ENCODE data around the gene TRNT1.
A peak's percentile ranks its signal among the peaks of the same experiment; 100 is the strongest.

TRNT1 gene

DNA sequence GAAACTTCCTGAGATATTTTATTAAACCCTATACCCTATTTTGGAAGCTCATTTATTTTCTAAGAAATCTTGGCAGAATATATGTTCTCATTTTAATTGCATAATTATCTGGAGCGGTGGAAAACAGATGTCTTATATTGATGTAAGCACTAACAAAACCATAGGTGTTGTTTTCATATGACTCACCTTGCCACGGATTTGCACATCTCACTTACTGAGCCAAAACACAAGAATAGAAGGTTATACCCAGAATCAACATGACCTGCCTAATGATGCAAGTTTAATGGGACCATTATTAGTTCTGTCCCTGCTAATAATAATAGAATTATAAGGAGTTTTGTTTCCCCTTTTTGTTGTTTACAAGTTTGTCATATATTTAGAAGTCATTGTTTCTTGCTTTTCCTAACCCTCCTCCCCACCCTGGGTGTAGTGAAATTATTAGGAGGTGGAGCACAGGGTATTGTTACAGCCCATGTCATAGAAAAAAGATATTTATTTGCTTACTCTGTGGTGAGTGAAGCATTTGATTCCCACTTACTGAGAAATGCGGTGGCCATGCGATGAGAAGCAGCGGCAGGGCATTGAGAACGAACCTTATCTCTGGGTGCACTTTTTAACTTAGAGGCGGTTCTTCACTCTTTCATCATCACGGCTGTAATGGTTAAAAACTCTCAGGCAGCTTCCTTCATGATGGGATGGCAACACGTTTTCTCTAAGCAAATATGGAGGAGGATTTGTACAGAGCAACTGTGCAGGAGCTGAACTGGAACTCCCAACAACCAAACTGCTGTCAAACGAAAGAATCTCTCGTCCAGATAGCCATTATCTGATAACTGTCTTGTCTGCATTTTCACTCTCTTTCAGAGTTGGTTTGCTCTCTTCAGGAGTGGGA, 17.1 kb upstream of the TRNT1 start:
- no peak overlapping the region for H3K23ac ChIP-seq (ENCODE audit: low read length)
- H4K5ac ChIP-seq (ENCODE audit: low read length) = no peak overlapping the region
- no peak overlapping the region for H3K4me2 ChIP-seq (ENCODE audit: low read length)
- H3K18ac ChIP-seq (ENCODE audit: low read length) = no peak overlapping the region
- H3K79me2 ChIP-seq (ENCODE audit: control insufficient read depth, insufficient read depth, low read length) = no peaks in the 10 kb centered on the region
- no peak overlapping the region for H2AK5ac ChIP-seq (ENCODE audit: low read length)
- WGBS (ENCODE audit: extremely low coverage, insufficient coverage, low lambda C conversion rate) = no CpG with 5 or more reads among the region's 11 CpGs
- no peak overlapping the region for H3K56ac ChIP-seq (ENCODE audit: low read length)
- H3K36me3 ChIP-seq (ENCODE audit: control insufficient read depth, insufficient read depth, low read length) = no peaks in the 10 kb centered on the region
- no peak overlapping the region for H2BK15ac ChIP-seq (replicated peaks; ENCODE audit: low read depth)
- H2BK5ac ChIP-seq (ENCODE audit: low read length) = no peak overlapping the region
- no peak for DNase-seq
- H3K79me1 ChIP-seq (ENCODE audit: low read length) = no peaks in the 10 kb centered on the region
- no peak overlapping the region for H3K9ac ChIP-seq (ENCODE audit: low read length)
- peaks cover 7% of the 10 kb centered on the region for H3K4me1 ChIP-seq (ENCODE audit: control insufficient read depth, low read depth, low read length)
- no peak overlapping the region for H3K4me3 ChIP-seq (ENCODE audit: low read length)
- H2BK120ac ChIP-seq (ENCODE audit: low read depth, low read length) = no peak overlapping the region
- H3K27me3 ChIP-seq (ENCODE audit: insufficient read depth, low read length, poor library complexity) = no peaks in the 10 kb centered on the region
- no peak overlapping the region for H3K4ac ChIP-seq (ENCODE audit: low read depth, low read length)
- no peak overlapping the region for H4K8ac ChIP-seq (ENCODE audit: low read depth, low read length)
- no peak overlapping the region for H3K27ac ChIP-seq (ENCODE audit: low read depth, low read length)

DNA sequence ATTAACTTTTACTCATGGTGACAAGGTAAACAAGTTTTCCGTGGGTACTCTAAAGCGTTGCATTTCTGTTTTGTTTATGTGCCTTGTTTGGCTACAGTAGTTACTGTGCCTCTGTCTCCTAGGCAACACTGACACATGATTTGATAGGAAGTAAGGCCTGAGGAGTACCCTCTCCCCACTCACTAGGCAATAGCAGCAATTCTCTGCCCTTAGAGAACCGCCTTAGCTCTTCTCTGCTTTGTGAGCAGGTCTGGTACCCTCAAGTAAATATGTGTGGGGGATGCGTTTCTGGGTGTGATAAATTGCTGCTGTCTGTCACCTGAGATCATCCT, 16.5 kb upstream of the TRNT1 start, which contains the start of gene IL5RA:
Gene IL5RA, minus strand, starts transcription at position 76 of the 332 bp plus-strand sequence. CDS start 5,390 bp downstream, outside the sequence.
- Histone ChIP-seq H4K8ac (ENCODE audit: low read depth, low read length) (no peak within 1 kb of the TSS), H3K23ac (ENCODE audit: low read length) (no peak within 1 kb of the TSS), H2BK5ac (ENCODE audit: low read length) (no peak within 1 kb of the TSS), H3K79me2 (ENCODE audit: control insufficient read depth, insufficient read depth, low read length) (no peaks in the 10 kb centered on the region), H2BK120ac (ENCODE audit: low read depth, low read length) (no peak within 1 kb of the TSS), H3K4me3 (ENCODE audit: low read length) (no peak within 1 kb of the TSS), H4K5ac (ENCODE audit: low read length) (no peak within 1 kb of the TSS), H3K18ac (ENCODE audit: low read length) (no peak within 1 kb of the TSS), H3K27ac (ENCODE audit: low read depth, low read length) (no peak within 1 kb of the TSS), H3K36me3 (ENCODE audit: control insufficient read depth, insufficient read depth, low read length) (no peaks in the 10 kb centered on the region), H3K56ac (ENCODE audit: low read length) (peak within 1 kb of the TSS; percentile 29), H3K4me1 (ENCODE audit: control insufficient read depth, low read depth, low read length) (peaks cover 7% of the 10 kb centered on the region), H2BK15ac (replicated peaks; ENCODE audit: low read depth) (no peak within 1 kb of the TSS), H3K79me1 (ENCODE audit: low read length) (no peaks in the 10 kb centered on the region), H2AK5ac (ENCODE audit: low read length) (no peak within 1 kb of the TSS), H3K9ac (ENCODE audit: low read length) (no peak within 1 kb of the TSS), H3K27me3 (ENCODE audit: insufficient read depth, low read length, poor library complexity) (no peaks in the 10 kb centered on the region), H3K4ac (ENCODE audit: low read depth, low read length) (no peak within 1 kb of the TSS), H3K4me2 (ENCODE audit: low read length) (no peak within 1 kb of the TSS)
- DNase-seq = peak; percentile 93
- WGBS (ENCODE audit: extremely low coverage, insufficient coverage, low lambda C conversion rate) = no CpG with 5 or more reads among the region's 4 CpGs

DNA sequence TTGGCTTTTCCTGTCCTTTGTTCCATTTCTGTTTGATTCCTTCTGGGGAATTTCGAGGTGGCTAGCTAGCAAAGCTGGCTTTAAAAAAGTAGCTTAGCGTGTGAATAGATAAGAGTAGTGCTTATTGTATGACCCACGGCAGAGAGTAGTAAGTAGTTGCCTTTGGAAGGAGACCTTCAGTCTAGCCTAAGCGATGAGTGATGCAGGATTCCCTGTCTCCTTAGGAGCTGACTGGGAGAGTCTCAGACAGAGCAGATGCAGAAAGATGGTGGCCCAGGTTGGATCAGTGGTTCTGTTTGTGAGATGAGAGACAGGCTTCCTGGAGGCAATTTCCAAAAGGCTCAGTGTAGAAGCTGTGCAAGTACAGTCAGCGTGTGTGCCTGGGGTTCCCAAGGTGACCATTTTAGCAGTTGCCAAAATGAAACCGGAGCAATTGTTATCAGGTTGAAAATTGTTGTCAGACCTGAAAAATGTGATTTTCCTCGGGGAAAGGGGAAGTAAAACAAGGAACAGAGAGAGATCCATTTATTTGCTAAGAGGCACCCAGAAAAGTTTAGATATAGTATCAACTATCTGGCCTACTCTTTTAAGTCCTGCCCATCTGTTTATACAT, 15.9 kb upstream of the TRNT1 start:
- Histone ChIP-seq H3K27ac (ENCODE audit: low read depth, low read length) (no peak overlapping the region), H2BK5ac (ENCODE audit: low read length) (no peak overlapping the region), H4K8ac (ENCODE audit: low read depth, low read length) (no peak overlapping the region), H3K79me1 (ENCODE audit: low read length) (no peaks in the 10 kb centered on the region), H3K56ac (ENCODE audit: low read length) (no peak overlapping the region), H2BK120ac (ENCODE audit: low read depth, low read length) (no peak overlapping the region), H3K27me3 (ENCODE audit: insufficient read depth, low read length, poor library complexity) (no peaks in the 10 kb centered on the region), H2BK15ac (replicated peaks; ENCODE audit: low read depth) (no peak overlapping the region), H3K18ac (ENCODE audit: low read length) (no peak overlapping the region), H2AK5ac (ENCODE audit: low read length) (no peak overlapping the region), H3K4me2 (ENCODE audit: low read length) (no peak overlapping the region), H3K23ac (ENCODE audit: low read length) (no peak overlapping the region), H3K4me1 (ENCODE audit: control insufficient read depth, low read depth, low read length) (peaks cover 7% of the 10 kb centered on the region), H3K79me2 (ENCODE audit: control insufficient read depth, insufficient read depth, low read length) (no peaks in the 10 kb centered on the region), H3K36me3 (ENCODE audit: control insufficient read depth, insufficient read depth, low read length) (no peaks in the 10 kb centered on the region), H3K4ac (ENCODE audit: low read depth, low read length) (no peak overlapping the region), H4K5ac (ENCODE audit: low read length) (no peak overlapping the region), H3K9ac (ENCODE audit: low read length) (no peak overlapping the region), H3K4me3 (ENCODE audit: low read length) (no peak overlapping the region)
- WGBS (ENCODE audit: extremely low coverage, insufficient coverage, low lambda C conversion rate) = no CpG with 5 or more reads among the region's 7 CpGs
- DNase-seq = peak; percentile 37

DNA sequence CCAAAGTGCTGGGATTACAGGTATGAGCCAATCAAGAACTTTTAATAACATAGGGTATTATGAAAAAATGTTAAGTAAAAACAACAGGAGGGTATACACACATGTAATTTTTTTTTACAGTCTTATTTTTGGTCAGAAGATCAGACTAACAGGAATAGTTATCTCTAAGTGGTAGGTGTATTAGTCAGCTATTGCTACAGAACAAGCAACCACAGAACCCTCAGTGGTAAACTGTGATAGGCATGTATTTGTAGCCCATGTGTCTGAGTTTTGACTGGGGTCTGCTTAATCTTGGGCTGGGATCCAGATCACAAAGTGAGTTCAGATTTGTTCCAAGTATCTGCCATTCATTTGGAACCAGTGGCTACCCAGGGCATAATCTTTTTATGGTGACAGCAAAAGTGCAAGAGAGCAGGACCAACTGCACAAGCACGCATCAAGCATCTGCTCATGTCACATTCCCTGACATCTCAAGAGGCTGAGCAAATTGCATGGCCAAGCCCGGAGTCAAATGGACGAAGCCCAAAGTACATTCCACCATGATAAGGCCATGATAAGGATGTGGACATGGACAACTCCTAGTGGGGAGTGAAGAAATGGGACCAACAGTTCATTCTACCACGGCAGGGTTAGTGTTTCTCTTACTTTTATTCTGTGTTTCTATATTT, 13.6 kb upstream of the TRNT1 start:
- Histone ChIP-seq H3K79me1 (ENCODE audit: low read length) (no peaks in the 10 kb centered on the region), H3K79me2 (ENCODE audit: control insufficient read depth, insufficient read depth, low read length) (no peaks in the 10 kb centered on the region), H3K4me2 (ENCODE audit: low read length) (no peak overlapping the region), H2BK5ac (ENCODE audit: low read length) (no peak overlapping the region), H4K5ac (ENCODE audit: low read length) (no peak overlapping the region), H3K36me3 (ENCODE audit: control insufficient read depth, insufficient read depth, low read length) (no peaks in the 10 kb centered on the region), H3K27me3 (ENCODE audit: insufficient read depth, low read length, poor library complexity) (no peaks in the 10 kb centered on the region), H3K4ac (ENCODE audit: low read depth, low read length) (no peak overlapping the region), H2AK5ac (ENCODE audit: low read length) (no peak overlapping the region), H2BK120ac (ENCODE audit: low read depth, low read length) (no peak overlapping the region), H3K56ac (ENCODE audit: low read length) (no peak overlapping the region), H3K18ac (ENCODE audit: low read length) (no peak overlapping the region), H4K8ac (ENCODE audit: low read depth, low read length) (no peak overlapping the region), H3K9ac (ENCODE audit: low read length) (no peak overlapping the region), H3K27ac (ENCODE audit: low read depth, low read length) (no peak overlapping the region), H3K4me1 (ENCODE audit: control insufficient read depth, low read depth, low read length) (peaks cover 7% of the 10 kb centered on the region), H3K23ac (ENCODE audit: low read length) (no peak overlapping the region), H3K4me3 (ENCODE audit: low read length) (no peak overlapping the region), H2BK15ac (replicated peaks; ENCODE audit: low read depth) (no peak overlapping the region)
- no CpG with 5 or more reads among the region's 4 CpGs for WGBS (ENCODE audit: extremely low coverage, insufficient coverage, low lambda C conversion rate)
- no peak for DNase-seq

DNA sequence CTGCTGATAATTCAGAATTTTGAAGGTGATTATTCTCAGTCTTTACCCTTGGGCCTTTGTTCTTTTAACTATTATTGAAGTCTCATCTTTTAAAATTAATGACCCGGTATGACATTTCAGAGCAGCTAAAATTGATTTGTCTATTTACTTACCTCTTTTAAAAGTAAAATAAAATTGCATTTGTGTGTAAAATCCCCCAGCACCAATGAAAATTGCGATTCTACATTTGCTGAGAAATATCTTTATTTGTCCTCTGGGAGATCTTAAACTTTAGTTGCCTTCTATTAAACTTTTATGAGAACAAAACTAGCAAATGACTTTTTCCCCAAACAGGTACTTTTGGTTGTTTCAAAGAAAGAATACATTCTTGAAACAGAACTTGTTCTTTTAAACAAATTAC, 9.1 kb upstream of the TRNT1 start:
- Histone ChIP-seq H3K4me1 (ENCODE audit: control insufficient read depth, low read depth, low read length) (no peaks in the 10 kb centered on the region), H4K8ac (ENCODE audit: low read depth, low read length) (no peak overlapping the region), H3K4me2 (ENCODE audit: low read length) (no peak overlapping the region), H3K79me2 (ENCODE audit: control insufficient read depth, insufficient read depth, low read length) (no peaks in the 10 kb centered on the region), H2BK120ac (ENCODE audit: low read depth, low read length) (no peak overlapping the region), H2AK5ac (ENCODE audit: low read length) (no peak overlapping the region), H3K9ac (ENCODE audit: low read length) (no peak overlapping the region), H3K27ac (ENCODE audit: low read depth, low read length) (no peak overlapping the region), H2BK5ac (ENCODE audit: low read length) (no peak overlapping the region), H3K23ac (ENCODE audit: low read length) (no peak overlapping the region), H3K4ac (ENCODE audit: low read depth, low read length) (no peak overlapping the region), H4K5ac (ENCODE audit: low read length) (no peak overlapping the region), H2BK15ac (replicated peaks; ENCODE audit: low read depth) (no peak overlapping the region), H3K27me3 (ENCODE audit: insufficient read depth, low read length, poor library complexity) (no peaks in the 10 kb centered on the region), H3K4me3 (ENCODE audit: low read length) (no peak overlapping the region), H3K79me1 (ENCODE audit: low read length) (no peaks in the 10 kb centered on the region), H3K56ac (ENCODE audit: low read length) (no peak overlapping the region), H3K36me3 (ENCODE audit: control insufficient read depth, insufficient read depth, low read length) (no peaks in the 10 kb centered on the region), H3K18ac (ENCODE audit: low read length) (no peak overlapping the region)
- no peak for DNase-seq
- no CpG with 5 or more reads among the region's 2 CpGs for WGBS (ENCODE audit: extremely low coverage, insufficient coverage, low lambda C conversion rate)

Data from mesendoderm (in vitro differentiated cells).